Kasumi-1 (cell line): ENCODE results near the gene EIF5A.

Source experiments
- DNase-seq, 2 experiments: peaks; one replicate each; lab custom pipeline; 2025; lab: John Stamatoyannopoulos, UW

Gene EIF5A

DNA sequence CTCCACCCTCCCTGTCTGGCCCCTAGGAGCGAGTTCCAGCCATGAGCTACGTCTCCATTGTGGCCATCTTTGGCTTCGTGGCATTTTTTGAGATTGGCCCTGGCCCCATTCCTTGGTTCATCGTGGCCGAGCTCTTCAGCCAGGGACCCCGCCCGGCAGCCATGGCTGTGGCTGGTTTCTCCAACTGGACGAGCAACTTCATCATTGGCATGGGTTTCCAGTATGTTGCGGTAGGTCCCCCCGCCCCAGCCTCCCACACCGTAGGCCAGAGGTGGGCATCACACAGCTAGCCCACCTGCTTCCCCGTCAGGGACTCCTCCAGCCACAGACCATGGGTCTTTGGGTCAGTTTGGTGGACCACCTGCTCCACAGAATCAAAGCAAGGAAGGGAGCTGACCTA, 21.7 kb upstream of the EIF5A start:
- DNase-seq: no peak

DNA sequence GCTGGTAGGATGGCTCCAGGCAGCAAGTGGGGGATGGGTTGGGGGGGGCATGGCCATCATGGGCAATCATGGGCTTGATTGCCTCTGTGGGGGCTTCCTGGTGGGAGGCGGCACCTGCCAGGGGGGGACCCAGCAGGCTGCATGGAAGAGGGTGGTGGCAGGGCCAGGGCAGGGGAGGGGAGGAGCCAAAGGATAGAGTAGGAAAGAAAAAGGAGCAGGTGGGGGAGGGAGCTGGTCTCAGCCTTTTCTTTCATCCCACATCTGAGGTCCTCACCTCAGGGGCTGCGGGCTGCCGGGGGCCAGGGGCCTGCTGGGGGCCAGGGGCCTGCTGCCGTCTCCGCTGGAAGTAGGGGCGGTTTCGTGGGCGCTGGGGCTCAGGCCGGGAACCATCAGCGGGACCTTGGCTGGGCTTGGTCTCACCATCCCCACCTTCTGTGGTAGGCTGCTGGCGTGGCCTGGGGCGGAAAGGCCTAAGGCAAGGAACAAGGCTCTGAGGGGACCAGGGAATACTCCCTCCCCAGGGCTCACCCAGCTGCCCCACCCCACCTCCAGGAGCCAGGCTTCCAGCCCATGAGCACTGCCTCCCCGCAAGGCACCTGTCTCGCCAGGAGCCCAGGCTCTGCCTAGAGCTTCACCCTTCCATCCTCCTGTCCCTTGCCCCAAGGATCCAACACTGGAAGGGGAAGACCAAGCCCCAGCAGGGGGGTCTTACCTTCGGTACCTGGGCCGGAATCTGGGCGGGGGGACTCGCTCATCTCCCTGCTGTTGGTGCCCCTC, 18.0 kb upstream of the EIF5A start:
- DNase-seq: no peak

DNA sequence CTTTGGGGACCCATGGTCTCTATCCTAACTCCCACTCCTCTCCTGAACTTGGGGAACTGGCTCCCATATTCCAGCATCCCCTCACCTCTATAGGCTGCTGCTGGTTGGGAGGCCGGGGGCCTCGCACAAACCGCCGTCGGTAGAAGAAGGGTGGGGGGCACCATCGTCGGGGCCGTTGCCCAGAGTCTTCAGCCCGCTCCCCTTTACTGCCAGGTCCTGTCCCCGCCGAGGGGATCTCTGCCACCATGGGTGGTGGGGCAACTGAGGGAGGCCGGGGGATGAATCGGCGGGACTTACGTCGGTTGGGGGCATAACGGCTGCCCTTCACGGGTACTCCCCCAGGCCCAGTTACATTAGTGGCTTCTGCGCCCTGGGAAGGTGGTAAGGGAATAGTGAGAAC, 17.3 kb upstream of the EIF5A start:
- DNase-seq: no peak

DNA sequence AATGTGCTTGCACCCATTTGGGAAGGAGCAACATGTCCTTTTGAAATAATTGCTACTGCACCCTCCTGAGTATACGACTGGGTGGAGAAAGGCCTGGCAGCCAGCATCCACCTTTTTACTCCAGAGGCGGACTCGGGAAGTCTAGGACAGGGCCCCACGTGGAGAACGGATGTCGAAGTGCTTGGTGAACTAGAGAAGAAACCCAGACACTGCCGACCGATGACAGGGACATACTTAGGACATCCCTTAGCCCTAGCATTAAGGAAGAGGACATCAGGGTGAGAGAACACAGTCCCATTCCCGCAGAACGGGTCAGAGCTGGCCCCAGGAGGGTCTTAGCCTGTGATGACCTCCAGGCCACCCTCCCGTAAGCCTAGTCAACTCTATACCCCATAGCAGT, 16.7 kb upstream of the EIF5A start:
- no peak for DNase-seq

DNA sequence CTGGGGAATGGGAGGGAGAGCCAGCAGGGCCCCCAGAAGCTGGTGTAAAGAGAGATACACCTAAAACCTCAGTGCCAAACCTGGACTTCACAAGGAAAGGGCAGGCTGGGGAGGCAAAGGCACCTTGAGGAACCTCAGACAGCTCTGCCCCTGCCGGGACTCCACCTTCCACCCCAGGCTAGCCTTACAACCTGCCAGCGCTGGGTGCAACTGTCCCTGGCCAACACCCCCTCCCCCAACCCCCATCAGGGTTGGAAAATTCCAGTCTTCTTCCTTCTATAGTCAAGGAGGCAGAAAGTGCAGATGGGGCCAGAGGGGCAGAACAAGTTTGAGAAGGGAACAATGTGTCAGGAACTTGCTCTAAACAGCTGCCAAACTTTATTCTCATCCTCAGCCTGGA, 15.2 kb upstream of the EIF5A start:
- DNase-seq: no peak

DNA sequence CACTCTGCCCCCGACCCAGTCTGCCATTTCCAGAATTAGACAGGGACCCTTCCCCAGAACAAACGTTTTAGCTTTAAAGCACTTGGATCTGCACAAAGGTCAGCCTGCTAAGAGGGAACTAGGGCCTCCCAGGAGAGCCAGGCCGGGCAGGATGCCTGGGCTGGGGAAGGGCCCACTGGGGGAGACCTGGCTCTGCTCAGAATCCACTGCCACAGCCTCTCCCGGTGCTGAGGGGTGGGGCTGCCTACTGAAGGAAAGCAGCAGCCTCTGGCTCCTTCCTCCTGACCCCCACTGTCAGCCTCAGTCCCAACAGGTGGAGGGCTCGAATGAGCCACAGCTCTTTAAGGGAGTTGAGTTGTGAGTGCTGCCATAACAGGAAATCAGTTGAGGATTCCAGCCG, 14.7 kb upstream of the EIF5A start:
- DNase-seq: no peak

DNA sequence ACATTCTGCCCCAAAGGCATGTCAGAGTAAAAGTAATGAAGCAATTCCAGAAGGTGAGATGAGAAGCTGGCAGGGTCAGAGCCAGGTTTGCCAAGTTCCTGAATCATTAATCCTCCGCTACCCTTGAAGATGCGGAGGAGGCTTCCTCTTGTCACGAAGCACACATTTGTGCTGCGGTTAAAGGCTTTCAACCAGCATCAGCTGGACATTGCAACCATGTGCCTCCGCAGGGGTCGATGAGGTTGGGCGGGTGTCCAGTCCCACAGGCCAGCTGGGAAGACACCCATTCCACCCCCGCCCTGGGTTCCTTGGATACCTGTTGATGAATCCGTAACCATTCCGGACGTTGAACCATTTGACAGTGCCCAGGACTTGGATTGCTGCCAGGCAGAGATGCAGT, 14.3 kb upstream of the EIF5A start:
- no peak for DNase-seq

DNA sequence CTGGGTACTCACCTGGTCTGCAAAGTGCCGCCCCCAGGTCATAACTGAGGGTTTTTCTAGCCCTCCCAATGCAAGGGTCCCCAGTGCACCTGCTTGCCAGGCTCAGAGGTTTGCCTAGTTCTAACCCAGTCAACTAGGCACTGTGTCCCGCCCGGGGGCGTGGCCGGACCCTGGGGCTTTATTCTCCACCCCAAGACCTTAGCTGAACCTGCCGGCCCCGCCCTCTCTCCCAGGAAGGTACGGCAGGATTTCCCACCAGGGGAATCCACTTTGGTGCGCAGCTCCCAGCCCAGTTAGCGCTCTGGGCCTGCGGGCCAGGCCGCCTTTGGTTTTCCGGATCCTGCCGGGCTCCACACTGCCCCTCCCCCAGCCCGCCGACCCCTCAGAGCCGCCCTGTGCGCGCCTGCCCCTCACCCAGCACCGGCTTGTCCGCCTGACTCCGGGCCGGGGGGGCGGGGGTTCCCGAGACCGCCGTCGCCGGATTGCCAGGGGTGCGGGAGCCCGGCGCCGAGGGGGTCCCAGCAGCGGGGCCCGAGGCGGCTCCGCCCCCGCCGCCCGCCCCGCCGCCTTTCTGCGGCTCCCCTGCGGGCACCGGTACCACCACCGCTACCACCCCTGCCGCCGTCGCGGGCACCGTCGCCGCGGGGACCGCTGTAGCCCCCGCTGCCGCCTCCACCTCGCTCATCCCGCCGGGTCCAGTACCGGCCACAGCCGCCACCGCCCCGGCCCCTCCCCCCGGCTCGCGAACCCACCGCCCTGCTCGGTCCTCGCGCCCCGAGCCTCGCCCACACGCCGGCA, 13.4 kb upstream of the EIF5A start:
- DNase-seq: no peak

DNA sequence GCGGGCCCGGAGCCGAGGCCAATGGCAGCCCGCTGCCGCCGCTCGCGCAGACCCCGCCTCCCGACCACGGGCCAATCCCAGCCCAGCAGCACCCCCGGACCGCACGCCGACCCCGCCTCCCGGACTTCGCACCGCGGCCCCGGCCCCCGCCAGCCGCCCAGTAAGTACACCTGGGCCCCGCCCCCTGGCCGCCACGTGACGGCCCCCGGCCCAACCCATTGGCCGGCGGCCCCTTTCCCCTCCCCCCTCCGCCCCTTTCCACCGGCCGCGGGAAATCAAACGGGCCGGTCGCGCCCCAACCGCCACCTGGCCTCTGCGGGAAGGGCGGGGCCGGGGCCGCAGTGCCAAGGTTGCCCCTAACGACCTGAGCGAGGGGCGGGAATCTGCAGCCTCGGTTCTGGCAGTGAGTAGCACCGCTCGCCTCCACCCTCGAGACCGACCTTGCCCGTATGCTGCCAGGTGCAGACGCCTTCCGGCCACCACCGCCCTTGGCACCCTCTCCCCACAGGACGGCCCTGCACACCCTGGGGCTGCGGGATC, 12.7 kb upstream of the EIF5A start, which contains the start of gene YBX2:
TSS of gene YBX2 (minus strand) at position 26 of the 540 bp plus-strand sequence. CDS start 139 bp downstream, outside the sequence.
- DNase-seq: no peak

DNA sequence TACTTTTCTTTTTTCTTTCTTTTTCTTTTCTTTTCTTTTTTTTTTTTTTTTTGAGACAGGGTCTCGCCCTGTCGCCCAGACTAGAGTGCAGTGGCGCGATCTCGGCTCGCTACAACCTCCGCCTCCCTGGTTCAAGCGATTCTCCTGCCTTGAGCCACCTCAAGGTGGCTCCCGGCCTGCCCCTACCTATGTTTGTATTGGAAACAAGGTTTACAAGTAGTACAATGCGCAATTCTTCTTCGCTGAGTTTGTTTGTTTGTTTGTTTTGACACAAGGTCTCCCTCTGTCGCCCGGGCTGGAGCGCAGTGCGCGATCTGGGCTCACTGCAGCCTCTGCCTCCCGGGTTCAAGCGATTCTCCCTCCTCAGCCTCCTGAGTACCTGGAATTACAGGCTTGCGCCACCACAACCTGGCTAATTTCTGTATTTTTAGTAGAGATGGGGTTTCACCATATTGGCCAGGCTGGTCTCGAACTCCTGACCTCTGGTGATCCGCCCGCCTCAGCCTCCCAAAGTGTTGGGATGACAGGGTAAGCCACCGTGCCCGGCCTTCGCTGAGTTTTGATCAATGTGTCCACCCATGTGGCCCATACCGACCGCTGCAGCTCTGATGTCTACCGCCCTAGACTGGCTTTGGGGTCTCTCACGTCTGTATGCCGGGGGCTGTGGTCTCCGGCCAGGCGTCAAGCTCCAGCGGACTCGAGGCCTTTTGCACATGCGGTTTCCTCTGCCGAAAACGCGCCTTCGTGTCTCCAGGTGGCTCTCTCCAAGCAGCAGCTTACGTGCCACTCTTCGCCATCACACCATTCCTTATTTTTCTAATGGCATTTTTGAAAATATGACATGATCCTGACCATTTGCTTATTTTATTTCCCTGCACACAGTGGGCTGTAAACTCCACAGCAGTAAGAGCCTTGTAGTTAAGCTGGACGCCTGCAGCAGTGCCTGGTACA, 11.9 kb upstream of the EIF5A start:
- no peak for DNase-seq

DNA sequence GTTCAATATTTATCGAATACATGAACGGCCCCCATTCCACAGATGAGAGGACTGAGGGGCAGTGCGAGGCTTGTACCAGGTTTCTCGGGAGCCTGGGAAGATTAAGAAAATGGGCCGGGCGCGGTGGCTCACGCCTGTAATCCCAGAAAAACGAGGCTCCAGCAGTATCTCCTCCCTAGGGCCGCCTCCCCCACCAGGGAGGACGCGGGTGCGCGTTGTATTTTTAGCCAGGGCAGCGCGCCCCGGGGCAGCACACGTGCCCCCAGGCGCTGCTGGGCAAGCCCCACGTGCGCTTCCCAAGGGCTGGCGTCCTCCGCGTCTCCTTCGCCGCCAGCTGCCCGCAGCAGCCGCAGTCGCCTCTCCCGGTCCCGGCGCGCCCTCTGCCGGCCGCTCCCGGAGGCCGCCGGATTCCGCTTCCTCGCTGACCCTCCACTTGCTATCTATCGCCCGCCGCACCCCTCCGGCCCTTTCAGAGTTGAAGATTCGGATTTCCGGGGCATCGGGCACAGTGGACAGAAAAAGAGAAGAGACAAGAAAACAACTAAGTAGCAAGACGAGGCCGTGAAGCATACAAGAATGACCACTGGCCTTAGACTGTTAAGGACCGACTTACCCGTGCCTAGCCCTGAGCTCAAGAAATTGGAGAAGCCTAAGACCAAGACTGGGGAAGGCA, 11.1 kb upstream of the EIF5A start:
- DNase-seq: peak; percentile 16 to 23

DNA sequence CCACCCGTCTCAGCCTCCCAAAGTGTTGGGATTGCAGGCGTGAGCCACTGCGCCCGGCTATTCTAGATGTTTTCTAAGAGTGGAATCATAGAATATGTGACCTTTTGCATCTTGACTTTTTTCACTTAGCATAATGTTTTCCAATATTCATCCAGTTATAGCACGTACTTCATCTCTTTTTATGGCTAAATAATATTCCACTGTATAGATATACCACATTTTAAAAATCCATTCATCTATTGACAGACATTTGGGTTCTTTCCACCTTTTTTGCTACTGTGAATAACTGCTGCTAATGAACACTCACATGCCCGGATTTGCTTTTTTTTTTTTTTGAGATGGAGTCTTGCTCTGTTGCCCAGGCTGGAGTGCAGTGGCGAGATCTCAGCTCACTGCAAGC, 3.2 kb upstream of the EIF5A start:
- DNase-seq: no peak

DNA sequence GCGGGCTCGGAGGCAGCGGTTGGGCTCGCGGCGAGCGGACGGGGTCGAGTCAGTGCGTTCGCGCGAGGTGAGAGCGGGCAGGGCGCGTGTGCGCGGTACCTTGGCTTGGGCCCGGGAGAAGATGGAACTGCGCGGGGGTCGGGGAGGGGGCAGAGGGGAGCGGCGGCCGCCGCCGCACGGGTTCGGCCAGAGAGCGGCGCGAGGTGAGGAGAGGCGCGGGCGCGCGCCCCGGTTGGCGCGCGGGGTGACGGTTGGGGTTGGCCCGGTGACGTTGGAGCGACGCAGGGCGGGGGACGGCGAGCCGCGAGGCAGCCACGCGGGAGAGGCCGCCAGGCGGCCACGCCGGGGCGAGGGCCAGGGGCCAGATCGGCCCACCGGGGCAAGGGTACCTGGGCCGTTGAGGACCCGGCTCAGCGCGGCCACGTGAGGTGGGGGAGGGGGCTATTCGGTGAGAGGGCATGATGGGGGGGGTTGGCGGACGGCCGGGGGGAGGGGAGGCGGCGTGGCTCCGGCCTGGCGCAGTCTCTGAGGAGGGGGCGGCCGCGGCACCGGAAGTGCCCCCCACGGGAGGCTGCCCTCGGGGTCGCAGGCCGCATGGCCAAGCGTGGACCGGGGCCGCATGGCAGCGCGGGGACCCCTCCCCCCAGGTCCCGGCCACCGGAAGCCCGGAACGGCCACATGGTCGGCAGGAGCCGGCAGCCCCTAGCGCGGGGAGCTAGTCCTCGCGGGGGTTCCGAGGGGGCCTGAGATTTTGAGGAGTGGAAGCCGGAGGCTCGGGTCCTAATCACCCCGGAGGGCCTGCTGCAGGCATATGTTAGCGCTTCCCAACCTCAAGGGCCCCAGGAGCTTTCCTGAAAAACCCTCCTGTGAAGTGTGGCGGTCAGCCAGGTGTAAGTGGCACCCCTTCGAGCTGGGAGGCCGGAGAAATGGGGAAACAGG, 527 bp downstream of the EIF5A start:
- no peak for DNase-seq

DNA sequence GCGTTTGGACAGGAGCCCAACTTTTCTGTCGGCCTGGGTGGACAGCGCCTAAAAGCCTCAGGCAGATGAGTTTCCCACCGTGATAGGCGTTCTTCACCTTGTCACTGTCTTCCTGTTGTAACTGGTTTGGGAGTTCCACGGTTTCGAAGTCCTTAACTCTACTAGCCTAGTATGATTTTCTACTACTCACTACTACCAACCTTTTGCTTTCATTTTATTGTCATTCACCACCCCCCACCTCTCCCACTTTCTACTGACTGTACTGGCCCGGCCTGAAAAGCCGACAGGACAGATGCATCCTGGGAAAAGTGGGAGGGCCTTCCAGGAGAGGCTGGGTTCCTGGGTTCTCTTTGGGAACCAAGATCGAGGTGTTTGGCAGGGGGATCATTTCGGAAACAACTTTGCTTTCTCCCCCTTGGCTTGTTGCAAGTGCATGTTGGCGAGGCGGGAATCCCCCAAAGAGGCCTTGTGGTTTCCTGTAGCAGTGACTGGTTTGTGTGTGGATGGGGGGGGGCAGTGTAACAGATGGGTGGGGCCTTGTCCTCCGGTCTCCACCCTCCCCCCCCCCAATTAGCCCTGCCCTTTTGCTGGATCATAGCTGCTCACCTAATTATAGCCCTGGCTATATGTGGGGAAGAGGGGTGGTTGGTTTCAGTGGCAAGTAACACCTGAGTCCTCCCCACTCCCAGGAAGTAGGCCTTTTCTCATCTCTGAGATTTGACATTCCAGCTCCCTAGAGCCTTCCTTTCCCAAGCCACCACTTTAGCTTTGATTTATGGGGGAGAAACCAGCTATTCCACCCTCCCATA, 1.4 kb downstream of the EIF5A start:
- peak; percentile 44 to 49 for DNase-seq

DNA sequence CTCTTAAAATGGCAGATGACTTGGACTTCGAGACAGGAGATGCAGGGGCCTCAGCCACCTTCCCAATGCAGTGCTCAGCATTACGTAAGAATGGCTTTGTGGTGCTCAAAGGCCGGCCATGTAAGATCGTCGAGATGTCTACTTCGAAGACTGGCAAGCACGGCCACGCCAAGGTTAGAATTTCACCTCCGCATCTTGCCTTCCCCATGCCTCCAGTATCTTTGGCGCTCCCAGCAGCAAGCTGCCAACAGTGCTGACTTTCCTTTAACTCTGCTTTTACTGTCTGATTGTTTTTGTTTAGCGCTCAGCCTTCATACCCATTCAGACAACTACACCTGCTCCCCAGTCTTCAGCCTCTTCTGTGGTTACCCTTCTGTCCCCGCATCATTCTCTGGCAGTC, 2.2 kb downstream of the EIF5A start:
- DNase-seq: no peak

DNA sequence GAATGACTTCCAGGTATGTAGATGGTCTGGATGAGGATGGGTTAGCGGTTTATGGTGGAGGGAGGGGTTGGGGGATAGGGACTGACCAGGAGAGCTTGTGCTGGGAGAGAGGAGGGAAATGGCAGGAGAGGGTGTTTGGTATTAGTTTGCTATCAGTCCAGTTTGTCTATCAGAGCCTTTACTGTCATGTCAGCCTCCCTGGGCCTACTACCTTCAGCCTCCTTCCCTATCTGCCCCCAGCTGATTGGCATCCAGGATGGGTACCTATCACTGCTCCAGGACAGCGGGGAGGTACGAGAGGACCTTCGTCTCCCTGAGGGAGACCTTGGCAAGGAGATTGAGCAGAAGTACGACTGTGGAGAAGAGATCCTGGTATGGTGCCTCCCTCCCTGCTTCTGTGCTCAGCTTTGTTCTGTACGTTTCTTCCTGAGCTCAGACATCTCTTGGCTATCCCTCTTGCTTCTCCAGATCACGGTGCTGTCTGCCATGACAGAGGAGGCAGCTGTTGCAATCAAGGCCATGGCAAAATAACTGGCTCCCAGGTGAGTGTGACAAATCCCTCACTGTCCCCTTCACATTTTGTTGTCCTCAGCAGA, 3.8 kb downstream of the EIF5A start:
- no peak for DNase-seq

DNA sequence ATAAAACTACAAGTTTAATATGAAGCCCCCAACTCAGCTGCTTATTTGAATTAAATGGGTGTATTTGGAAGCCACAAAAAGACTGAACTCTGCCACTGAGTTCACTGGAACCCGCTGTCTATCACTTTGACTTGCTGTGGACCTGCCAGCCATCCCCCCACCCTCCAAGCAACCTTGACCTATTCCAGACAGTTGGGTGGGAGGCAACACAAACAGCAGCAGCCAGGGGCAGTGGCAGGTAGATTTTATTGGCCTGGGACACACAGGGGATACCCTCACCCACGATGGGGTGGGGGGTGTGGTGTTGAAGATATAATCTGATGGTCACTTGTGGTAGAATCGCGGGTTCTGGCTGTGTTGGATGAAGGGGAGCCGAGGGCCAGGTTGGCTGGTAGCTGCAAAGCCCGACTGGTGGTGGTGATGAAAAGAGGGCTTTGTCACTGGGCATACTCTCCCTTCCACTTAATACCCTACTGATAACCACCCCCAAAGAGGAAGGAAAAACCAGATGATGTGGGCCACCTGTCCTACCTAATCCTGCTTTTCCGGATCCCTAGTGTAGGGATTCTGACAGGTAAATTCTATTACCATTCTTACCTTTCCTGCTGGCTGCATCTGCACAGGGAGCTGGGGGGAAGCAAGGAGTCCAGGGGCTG, 5.1 kb downstream of the EIF5A start:
- no peak for DNase-seq

DNA sequence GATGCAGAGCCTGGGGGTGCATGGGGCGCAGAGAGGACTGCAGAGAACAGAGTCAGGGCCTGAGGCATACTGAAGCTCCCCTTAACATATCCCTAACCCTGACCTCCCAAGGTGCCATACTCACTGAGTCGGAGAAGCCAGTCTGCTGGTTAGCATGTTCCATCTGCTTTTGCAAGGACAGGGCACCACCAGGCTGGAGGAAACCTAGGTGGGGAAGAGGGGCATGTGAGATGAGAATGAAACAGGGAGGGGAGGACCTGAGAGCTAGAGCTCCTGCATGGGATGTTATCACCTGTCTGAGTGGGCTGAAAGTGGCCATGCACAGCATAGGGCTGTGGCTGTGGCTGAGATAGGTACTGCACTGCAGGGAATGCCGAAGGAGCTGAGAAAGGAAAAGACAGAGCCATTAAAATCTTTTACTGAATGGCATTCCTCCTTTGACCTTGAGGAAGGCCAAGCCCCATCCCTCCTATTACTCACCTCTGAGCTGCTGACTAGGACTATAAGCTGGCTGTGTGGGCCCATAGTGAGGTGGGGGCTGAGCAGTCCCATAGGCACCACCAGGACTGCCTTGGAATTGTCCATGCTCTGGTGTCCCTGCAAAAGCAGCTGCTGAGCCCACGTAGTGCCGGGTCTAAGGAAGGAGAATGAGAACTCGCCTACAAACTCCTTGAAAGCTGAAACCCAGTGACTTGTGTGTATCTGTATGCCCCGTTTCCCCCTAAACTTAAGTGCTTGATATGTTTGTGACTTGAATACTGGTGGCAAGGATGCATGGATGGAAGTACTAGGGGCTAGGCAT, 5.9 kb downstream of the EIF5A start:
- DNase-seq: no peak
